K562 (cell line): ENCODE results near the gene CHD3. TPM values are rescaled to one million over a fixed set of nuclear protein-coding genes. Genes with fewer than 3 reads are reported as not detected.
A peak's percentile ranks its signal among the peaks of the same experiment; 100 is the strongest.

Source experiments
- ARID3A ChIP-seq: IDR thresholded peaks from 2 replicates; pipeline ENCODE4 v1.6.1; 2012; ENCODE audit warnings: low read depth, low read length, improper control_type of control experiment, borderline replicate concordance
- CBFA2T2 ChIP-seq: fragments of 450-650 bp; conservative IDR thresholded peaks from 2 replicates; pipeline ENCODE4 v1.6.1; 2017; ENCODE audit warnings: mild to moderate bottlenecking
- GATA2 ChIP-seq: sonication (generic); formaldehyde crosslinking; IDR thresholded peaks from 2 replicates; pipeline ENCODE4 v1.4.0; 2020; ENCODE audit warnings: mild to moderate bottlenecking, missing genetic modification reagents
- HMBOX1 ChIP-seq: sonication (generic); IDR thresholded peaks from 2 replicates; pipeline ENCODE4 v1.6.1; 2016
- NRF1 ChIP-seq, 2 experiments: fragments of 450-650 bp; IDR thresholded peaks in 1 of 2; conservative IDR thresholded peaks in 1 of 2; 2 replicates each; pipeline ENCODE4 v1.6.1; 2014; ENCODE audit warnings: mild to moderate bottlenecking in 2 of 2
- PBX2 ChIP-seq, 2 experiments: IDR thresholded peaks in 1 of 2; conservative IDR thresholded peaks in 1 of 2; 2 replicates each; pipeline ENCODE4 v1.6.1; 2016; ENCODE audit warnings: low read depth in 2 of 2, mild to moderate bottlenecking in 1 of 2, missing compliant biosample characterization in 1 of 2, missing genetic modification characterization in 1 of 2, moderate library complexity in 1 of 2
- PRDM10 ChIP-seq: fragments of 450-650 bp; IDR thresholded peaks from 2 replicates; pipeline ENCODE4 v1.6.1; 2018; ENCODE audit not compliant: partially characterized antibody
- SMAD4 ChIP-seq: fragments of 250-450 bp; sonication (Bioruptor Pico); conservative IDR thresholded peaks from 2 replicates; pipeline ENCODE4 v1.8.0; 2021; ENCODE audit warnings: inconsistent platforms, mild to moderate bottlenecking, moderate library complexity
- TFAP4 ChIP-seq: sonication (generic); formaldehyde crosslinking; IDR thresholded peaks from 2 replicates; pipeline ENCODE4 v1.8.0; 2022; ENCODE audit warnings: missing genetic modification reagents, mild to moderate bottlenecking, moderate library complexity, borderline replicate concordance
- VEZF1 ChIP-seq: fragments of 200-800 bp; sonication (Bioruptor generic); IDR thresholded peaks from 2 replicates; pipeline ENCODE4 v1.6.1; 2017; ENCODE audit warnings: missing genetic modification characterization, missing compliant biosample characterization
- ZFX ChIP-seq: sonication (generic); formaldehyde crosslinking; IDR thresholded peaks from 2 replicates; pipeline ENCODE4 v1.8.0; 2022; ENCODE audit warnings: mild to moderate bottlenecking, missing genetic modification reagents, moderate library complexity
- ZNF778 ChIP-seq: fragments of 450-650 bp; formaldehyde crosslinking; IDR thresholded peaks from 2 replicates; pipeline ENCODE4 v1.4.0; 2020; ENCODE audit warnings: mild to moderate bottlenecking, moderate library complexity
- polyA plus RNA-seq, 8 experiments: library from polyadenylated mRNA; depleted of rRNA in 4 of 8; stranded (reverse) in 5 of 8; unstranded in 3 of 8; fragments of >200 nt; fragmentation: Nextera tagmentation in 2 of 8; fragmentation: Illumina TruSeq in 1 of 8; extraction: Ambion mirVana in 2 of 8; extraction: Trizol in 1 of 8; gene quantifications; 2 replicates each; pipeline versions ENCODE4 v1.2.1 to v1.2.3, GENCODE V29; 2011 to 2014; ENCODE audit warnings: inconsistent platforms in 1 of 8, missing spikeins in 1 of 8
- total RNA-seq, 7 experiments: library from RNA; depleted of rRNA in 6 of 7; stranded (reverse); fragments of >200 nt in 6 of 7; fragmentation: Illumina TruSeq in 2 of 7; extraction: Trizol in 2 of 7; gene quantifications; 2 replicates each; pipeline versions ENCODE4 v1.2.1 to v1.2.3, GENCODE V29; 2011 to 2021; ENCODE audit warnings: low replicate concordance in 1 of 7

The CHD3 gene
- total and polyA plus RNA-seq, 9 of the 15 experiments (the other 6 are each of a cell fraction or from before 2014, with no cell fraction given): 0.39 to 38.2 (median 21.2) TPM

- TF ChIP-seq TFAP4 (CRISPR knock-in tag): peak; percentile 37; the same call in 1 of the 2 replicates
- peak; percentile 95 for TF ChIP-seq NRF1 (conservative IDR thresholded peaks at IDR 0.05 in 1 of 2, IDR thresholded peaks at IDR 0.05 in 1 of 2)
- no peak for TF ChIP-seq HMBOX1
- peak; percentile 50 for TF ChIP-seq PRDM10
- TF ChIP-seq GATA2 (CRISPR knock-in tag): peak; percentile 67; the same call in 1 of the 2 replicates
- TF ChIP-seq VEZF1: peak; percentile 92
- no peak for TF ChIP-seq PBX2 (CRISPR knock-in tag; IDR thresholded peaks at IDR 0.05; ENCODE audit: low read depth)
- TF ChIP-seq PBX2 (tag; conservative IDR thresholded peaks at IDR 0.05; ENCODE audit: low read depth): 0 out of 2 replicates have a peak, but pooled peaks have one; percentile 9
- no peak for TF ChIP-seq SMAD4 (CRISPR knock-in tag)
- no peak for TF ChIP-seq CBFA2T2
- peak; percentile 89 for TF ChIP-seq ARID3A
- no peak for TF ChIP-seq ZNF778 (CRISPR knock-in tag)
- 0 out of 2 replicates have a peak, but pooled peaks have one; percentile 28 for TF ChIP-seq ZFX (CRISPR knock-in tag)
- TF ChIP-seq, all 486 proteins: peak for 31
These were observed 956 bp upstream of the CHD3 start (continued) for GRCh38 chr17:7887482-7888183.
